Natural killer cell (primary cell): ENCODE measurements around the gene PLA2G6. TPM values are rescaled to one million over a fixed set of nuclear protein-coding genes. Genes with fewer than 3 reads are reported as not detected.

Source experiments
- ATAC-seq, 3 donors: fragments of 150-1000 bp in 2 of 3; fragments of 200-7000 bp in 1 of 3; cut with Tn5 transposase; 1 replicate in 1 of 3; 2 replicates in 2 of 3; pipeline ENCODE4 v1.10.0; 2021; ENCODE audit warnings: mild to moderate bottlenecking in 2 of 3, moderate library complexity in 2 of 3
- DNase-seq, 2 donors: peaks; one replicate each; pipeline versions ENCODE4 v3.0.0 to v3.0.0-alpha.2; 2013 to 2021; ENCODE audit warnings: mixed read lengths in 1 of 2
- H3K27ac ChIP-seq: one replicate; pipeline ENCODE4 v1.5.1; 2013; ENCODE audit warnings: mild to moderate bottlenecking, low read length
- H3K27me3 ChIP-seq: one replicate; pipeline ENCODE4 v1.6.1; 2013; ENCODE audit warnings: low read length; ENCODE audit not compliant: control insufficient read depth, insufficient read depth
- H3K36me3 ChIP-seq: one replicate; pipeline ENCODE4 v1.6.1; 2013; ENCODE audit warnings: low read length; ENCODE audit not compliant: control insufficient read depth, insufficient read depth
- H3K4me1 ChIP-seq: one replicate; pipeline ENCODE4 v1.6.1; 2013; ENCODE audit warnings: low read length; ENCODE audit not compliant: control insufficient read depth, insufficient read depth
- H3K4me3 ChIP-seq: one replicate; pipeline ENCODE4 v1.5.1; 2013; ENCODE audit warnings: low read length
- H3K9me3 ChIP-seq: one replicate; pipeline ENCODE4 v1.6.1; 2013; ENCODE audit warnings: low read length; ENCODE audit not compliant: control insufficient read depth, insufficient read depth
- H3K27ac Mint-ChIP-seq, 2 donors: one replicate each; pipeline ENCODE4 v1.8.0; 2022; ENCODE audit warnings: mild to moderate bottlenecking in 2 of 2, mixed read lengths in 2 of 2, moderate library complexity in 1 of 2
- H3K27me3 Mint-ChIP-seq, 2 donors: one replicate each; pipeline ENCODE4 v1.8.0; 2022; ENCODE audit warnings: low read depth in 2 of 2, mixed read lengths in 2 of 2
- H3K36me3 Mint-ChIP-seq: one replicate; pipeline ENCODE4 v1.8.0; 2022; ENCODE audit warnings: mixed read lengths
- H3K4me1 Mint-ChIP-seq, 2 donors: one replicate each; pipeline ENCODE4 v1.8.0; 2022; ENCODE audit warnings: mixed read lengths in 2 of 2
- H3K4me3 Mint-ChIP-seq: one replicate; pipeline ENCODE4 v1.8.0; 2022; ENCODE audit warnings: mild to moderate bottlenecking, moderate library complexity, mixed read lengths
- H3K9me3 Mint-ChIP-seq, 2 donors: one replicate each; pipeline ENCODE4 v1.8.0; 2022; ENCODE audit warnings: mixed read lengths in 2 of 2
- WGBS: methylation state at CpG from one replicate; pipeline ENCODE4 v1.1.7; 2013; ENCODE audit warnings: missing lambda C conversion rate; ENCODE audit not compliant: insufficient coverage; 5-methylcytosine and 5-hydroxymethylcytosine counted together
- intact Hi-C: fragments of 100-400 bp; cut with micrococcal nuclease; formaldehyde crosslinking; loops from one replicate; pipeline ENCODE4 v1.14.2; 2022
- total RNA-seq, 4 donors: library from RNA; stranded (reverse); fragments of 120-200 nt in 1 of 4; gene quantifications; one replicate each; pipeline versions ENCODE4 v1.2.3 to v1.2.4, GENCODE V29; 2013 to 2022
- TF ChIP-seq, protein P1 (sequence below): fragments of 200-600 bp; IDR thresholded peaks from one replicate; pipeline ENCODE4 v1.8.0; 2022; ENCODE audit warnings: antibody characterized with exemption

The PLA2G6 gene
- total RNA-seq, 3 donors from 2014 or later (not counting 1 experiment from before 2014, with no cell fraction given): 137 to 167 (median 145) TPM

DNA sequence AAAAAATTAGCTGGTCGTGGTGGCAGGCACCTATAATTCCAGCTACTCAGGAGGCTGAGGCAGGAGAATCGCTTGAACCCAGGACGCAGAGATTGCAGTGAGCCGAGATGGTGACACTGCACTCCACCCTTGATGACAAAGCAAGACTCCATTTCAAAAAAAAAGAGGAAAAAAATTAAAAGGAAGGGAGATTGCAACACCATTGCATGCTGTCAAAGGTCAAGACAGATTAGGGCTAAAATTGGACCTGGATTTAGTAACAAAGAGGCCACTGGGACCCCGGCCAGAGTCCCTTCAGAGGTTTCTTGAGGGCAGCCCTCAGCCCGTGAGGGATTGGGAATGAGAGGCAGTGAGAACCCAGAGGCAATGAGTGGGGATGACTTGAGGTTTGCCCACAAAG, 11.9 kb upstream of the PLA2G6 start:
- peaks cover 0 to 7% of the 10 kb centered on the region in 2 donors for H3K27me3 Mint-ChIP-seq
- no peaks in the 10 kb centered on the region for H3K36me3 Mint-ChIP-seq
- Histone ChIP-seq H3K9me3 (no peaks in the 10 kb centered on the region), H3K36me3 (no peaks in the 10 kb centered on the region), H3K4me1 (peaks cover 7% of the 10 kb centered on the region), H3K4me3 (no peak overlapping the region), H3K27me3 (no peaks in the 10 kb centered on the region), H3K27ac (no peak overlapping the region)
- TF ChIP-seq, protein P1, sequence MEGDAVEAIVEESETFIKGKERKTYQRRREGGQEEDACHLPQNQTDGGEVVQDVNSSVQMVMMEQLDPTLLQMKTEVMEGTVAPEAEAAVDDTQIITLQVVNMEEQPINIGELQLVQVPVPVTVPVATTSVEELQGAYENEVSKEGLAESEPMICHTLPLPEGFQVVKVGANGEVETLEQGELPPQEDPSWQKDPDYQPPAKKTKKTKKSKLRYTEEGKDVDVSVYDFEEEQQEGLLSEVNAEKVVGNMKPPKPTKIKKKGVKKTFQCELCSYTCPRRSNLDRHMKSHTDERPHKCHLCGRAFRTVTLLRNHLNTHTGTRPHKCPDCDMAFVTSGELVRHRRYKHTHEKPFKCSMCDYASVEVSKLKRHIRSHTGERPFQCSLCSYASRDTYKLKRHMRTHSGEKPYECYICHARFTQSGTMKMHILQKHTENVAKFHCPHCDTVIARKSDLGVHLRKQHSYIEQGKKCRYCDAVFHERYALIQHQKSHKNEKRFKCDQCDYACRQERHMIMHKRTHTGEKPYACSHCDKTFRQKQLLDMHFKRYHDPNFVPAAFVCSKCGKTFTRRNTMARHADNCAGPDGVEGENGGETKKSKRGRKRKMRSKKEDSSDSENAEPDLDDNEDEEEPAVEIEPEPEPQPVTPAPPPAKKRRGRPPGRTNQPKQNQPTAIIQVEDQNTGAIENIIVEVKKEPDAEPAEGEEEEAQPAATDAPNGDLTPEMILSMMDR: no peak
- ATAC-seq (no peak), DNase-seq (no peak)
- peak overlapping the region in 1 of 2 donors; percentile 65 for H3K27ac Mint-ChIP-seq
- WGBS: 55% methylated on average over 6 of the region's 6 CpGs
- peaks cover 8 to 19% of the 10 kb centered on the region in 2 donors for H3K4me1 Mint-ChIP-seq
- H3K4me3 Mint-ChIP-seq: no peak overlapping the region
- intact Hi-C loops: no loop called here
- H3K9me3 Mint-ChIP-seq: no peaks in the 10 kb centered on the region

DNA sequence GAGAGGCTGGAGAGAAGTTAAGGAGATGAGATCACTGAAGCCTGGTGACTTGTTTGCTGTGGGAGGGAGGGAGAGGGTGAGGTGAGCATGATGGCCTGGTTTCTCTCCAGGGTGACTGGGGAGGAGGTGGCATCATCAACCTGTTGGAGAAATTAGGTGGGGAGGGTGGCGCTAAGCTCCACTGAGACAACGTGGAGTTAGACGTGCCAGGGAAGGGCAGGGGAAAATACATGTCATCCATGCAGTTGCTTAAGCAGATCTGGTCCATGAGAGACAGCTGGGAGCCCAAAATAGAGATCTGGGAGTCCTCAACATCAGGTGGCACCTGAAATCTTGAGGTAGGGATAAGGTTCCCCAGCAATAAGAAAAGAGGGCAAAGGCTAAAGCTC, 10.8 kb upstream of the PLA2G6 start:
- no peak overlapping the region for H3K4me3 Mint-ChIP-seq

DNA sequence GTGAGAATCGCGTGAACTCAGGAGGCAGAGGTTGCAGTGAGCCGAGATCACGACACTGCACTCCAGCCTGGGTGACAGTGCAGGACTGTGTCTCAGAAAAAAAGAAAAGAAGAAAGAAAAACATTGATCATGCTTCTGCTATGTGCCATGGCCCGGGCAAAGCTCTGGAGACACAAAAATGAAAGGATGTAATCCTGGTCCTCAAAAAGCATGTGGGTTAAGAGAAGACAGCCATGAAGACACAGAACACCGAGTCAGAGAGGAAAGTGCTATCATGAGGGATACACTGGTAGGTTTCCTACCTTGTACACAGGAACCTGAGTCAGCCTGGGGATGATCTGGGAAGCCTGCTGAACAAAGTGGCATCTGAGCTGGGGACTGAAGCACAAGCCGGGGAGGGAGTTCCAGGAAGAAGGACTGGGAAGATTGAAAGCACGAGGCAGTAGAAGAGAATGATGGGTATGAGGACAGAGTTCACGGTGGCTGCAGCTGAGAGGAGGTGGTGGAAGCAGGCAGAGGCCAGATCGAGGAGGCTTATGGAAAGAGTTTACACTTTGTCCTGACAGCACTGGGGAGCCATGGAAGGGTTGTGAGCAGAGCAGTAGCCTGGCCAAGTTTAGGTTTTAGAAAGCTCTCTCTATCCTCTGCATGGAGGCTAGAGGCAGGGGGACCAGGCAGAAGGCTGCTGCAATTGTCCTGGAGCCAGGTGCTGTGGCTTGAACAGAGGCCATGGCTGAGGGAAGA, 10.3 kb upstream of the PLA2G6 start:
- no peaks in the 10 kb centered on the region for H3K9me3 ChIP-seq
- intact Hi-C loops: no loop called here
- no peak overlapping the region for H3K4me3 ChIP-seq
- H3K36me3 ChIP-seq: no peaks in the 10 kb centered on the region
- TF ChIP-seq, protein P1: no peak
- H3K9me3 Mint-ChIP-seq: no peaks in the 10 kb centered on the region
- H3K27ac Mint-ChIP-seq: no peak overlapping the region
- 88% methylated on average over 10 of the region's 10 CpGs for WGBS
- H3K4me3 Mint-ChIP-seq: no peak overlapping the region
- no peaks in the 10 kb centered on the region for H3K27me3 ChIP-seq
- ATAC-seq (no peak), DNase-seq (no peak)
- H3K4me1 Mint-ChIP-seq: peaks cover 8 to 15% of the 10 kb centered on the region in 2 donors
- H3K27me3 Mint-ChIP-seq: peaks cover 0 to 7% of the 10 kb centered on the region in 2 donors
- H3K36me3 Mint-ChIP-seq: no peaks in the 10 kb centered on the region
- H3K27ac ChIP-seq: no peak overlapping the region
- H3K4me1 ChIP-seq: peaks cover 7% of the 10 kb centered on the region

More for the DNA sequence above, 10.8 kb upstream of the PLA2G6 start:
- intact Hi-C loops: no loop called here
- ATAC-seq (no peak), DNase-seq (no peak)
- Mint-ChIP-seq H3K27me3 (peaks cover 0 to 7% of the 10 kb centered on the region in 2 donors), H3K36me3 (no peaks in the 10 kb centered on the region), H3K27ac (no peak overlapping the region), H3K4me1 (peaks cover 8 to 15% of the 10 kb centered on the region in 2 donors), H3K9me3 (no peaks in the 10 kb centered on the region)
- 92% methylated on average over 3 of the region's 3 CpGs for WGBS
- H3K9me3 ChIP-seq: no peaks in the 10 kb centered on the region
- H3K27ac ChIP-seq: no peak overlapping the region
- no peak overlapping the region for H3K4me3 ChIP-seq
- TF ChIP-seq, protein P1: no peak
- no peaks in the 10 kb centered on the region for H3K27me3 ChIP-seq
- no peaks in the 10 kb centered on the region for H3K36me3 ChIP-seq
- peaks cover 7% of the 10 kb centered on the region for H3K4me1 ChIP-seq
